ENCODE results near the gene JPH3. TPM values are rescaled to one million over a fixed set of nuclear protein-coding genes. Genes with fewer than 3 reads are reported as not detected.

JPH3 gene
- total RNA-seq, 1 experiment from 2014 or later: 0.57 TPM

GRCh38 chr16:87610026-87610425, 7.7 kb downstream of the JPH3 start:
- Mint-ChIP-seq H3K36me3 (ENCODE audit: insufficient read depth, unreplicated experiment) (no peaks in the 10 kb centered on the region), H3K9me3 (ENCODE audit: low read depth, unreplicated experiment) (no peaks in the 10 kb centered on the region), H3K4me1 (ENCODE audit: low read depth, unreplicated experiment) (no peaks in the 10 kb centered on the region), H3K27ac (ENCODE audit: unreplicated experiment) (no peak overlapping the region), H3K27me3 (ENCODE audit: unreplicated experiment) (peaks cover 68% of the 10 kb centered on the region), H3K4me3 (ENCODE audit: low read depth, unreplicated experiment) (no peak overlapping the region)
- BruUV-seq (replicated peaks): no TSS peak
- DNase-seq: no peak
- CTCF ChIA-PET: no interaction called here
- TF ChIP-seq CTCF (IDR thresholded peaks at IDR 0.05; ENCODE audit: unreplicated experiment): no peak
- intact Hi-C loops (cut with micrococcal nuclease; ENCODE audit: unreplicated experiment): no loop called here

- no peaks in the 10 kb centered on the region for H3K9me3 Mint-ChIP-seq (ENCODE audit: low read depth, unreplicated experiment)
- H3K4me3 Mint-ChIP-seq (ENCODE audit: low read depth, unreplicated experiment): no peak overlapping the region
- no TSS peak for BruUV-seq (replicated peaks)
- DNase-seq: no peak
- H3K4me1 Mint-ChIP-seq (ENCODE audit: low read depth, unreplicated experiment): no peaks in the 10 kb centered on the region
- TF ChIP-seq CTCF (IDR thresholded peaks at IDR 0.05; ENCODE audit: unreplicated experiment): no peak
- intact Hi-C loops (cut with micrococcal nuclease; ENCODE audit: unreplicated experiment): no loop called here
- CTCF ChIA-PET: no interaction called here
- no peak overlapping the region for H3K27ac Mint-ChIP-seq (ENCODE audit: unreplicated experiment)
- peaks cover 68% of the 10 kb centered on the region for H3K27me3 Mint-ChIP-seq (ENCODE audit: unreplicated experiment)
- H3K36me3 Mint-ChIP-seq (ENCODE audit: insufficient read depth, unreplicated experiment): no peaks in the 10 kb centered on the region
Observed at GRCh38 chr16:87611456-87611855, 9.1 kb downstream of the JPH3 start.

- no TSS peak for BruUV-seq (replicated peaks)
- no peak for TF ChIP-seq CTCF (IDR thresholded peaks at IDR 0.05; ENCODE audit: unreplicated experiment)
- Mint-ChIP-seq H3K27me3 (ENCODE audit: unreplicated experiment) (peaks cover 68% of the 10 kb centered on the region), H3K4me3 (ENCODE audit: low read depth, unreplicated experiment) (no peak overlapping the region), H3K9me3 (ENCODE audit: low read depth, unreplicated experiment) (no peaks in the 10 kb centered on the region), H3K27ac (ENCODE audit: unreplicated experiment) (no peak overlapping the region), H3K4me1 (ENCODE audit: low read depth, unreplicated experiment) (no peaks in the 10 kb centered on the region), H3K36me3 (ENCODE audit: insufficient read depth, unreplicated experiment) (no peaks in the 10 kb centered on the region)
- CTCF ChIA-PET: interaction anchor here (0.5 kb wide), 1 partner anchor 1460 kb away, joined by 3 read pairs; no protein-coding TSS in a partner anchor
- DNase-seq: no peak
- intact Hi-C loops (cut with micrococcal nuclease; ENCODE audit: unreplicated experiment): no loop called here
Observed at GRCh38 chr16:87613961-87614360, 11.7 kb downstream of the JPH3 start.

- no peaks in the 10 kb centered on the region for H3K36me3 Mint-ChIP-seq (ENCODE audit: insufficient read depth, unreplicated experiment)
- no TSS peak for BruUV-seq (replicated peaks)
- H3K4me1 Mint-ChIP-seq (ENCODE audit: low read depth, unreplicated experiment): no peaks in the 10 kb centered on the region
- no peak for DNase-seq
- intact Hi-C loops (cut with micrococcal nuclease; ENCODE audit: unreplicated experiment): loop anchor here (2.0 kb wide), 1 partner anchor 51 kb away; no protein-coding TSS in a partner anchor
- H3K9me3 Mint-ChIP-seq (ENCODE audit: low read depth, unreplicated experiment): no peaks in the 10 kb centered on the region
- H3K27ac Mint-ChIP-seq (ENCODE audit: unreplicated experiment): no peak overlapping the region
- TF ChIP-seq CTCF (IDR thresholded peaks at IDR 0.05; ENCODE audit: unreplicated experiment): no peak
- CTCF ChIA-PET: interaction anchor here (1.1 kb wide), 1 partner anchor 9 kb away, joined by 3 read pairs; no protein-coding TSS in a partner anchor
- peaks cover 70% of the 10 kb centered on the region for H3K27me3 Mint-ChIP-seq (ENCODE audit: unreplicated experiment)
- no peak overlapping the region for H3K4me3 Mint-ChIP-seq (ENCODE audit: low read depth, unreplicated experiment)
Observed at GRCh38 chr16:87615621-87616041, 13.3 kb downstream of the JPH3 start.

Measured in Calu3 (cell line).